ENCODE measurements around the gene SLC18A3. TPM values are rescaled to one million over a fixed set of nuclear protein-coding genes. Genes with fewer than 3 reads are reported as not detected.

Gene SLC18A3
- total RNA-seq, 2 experiments from 2014 or later: not detected

DNA sequence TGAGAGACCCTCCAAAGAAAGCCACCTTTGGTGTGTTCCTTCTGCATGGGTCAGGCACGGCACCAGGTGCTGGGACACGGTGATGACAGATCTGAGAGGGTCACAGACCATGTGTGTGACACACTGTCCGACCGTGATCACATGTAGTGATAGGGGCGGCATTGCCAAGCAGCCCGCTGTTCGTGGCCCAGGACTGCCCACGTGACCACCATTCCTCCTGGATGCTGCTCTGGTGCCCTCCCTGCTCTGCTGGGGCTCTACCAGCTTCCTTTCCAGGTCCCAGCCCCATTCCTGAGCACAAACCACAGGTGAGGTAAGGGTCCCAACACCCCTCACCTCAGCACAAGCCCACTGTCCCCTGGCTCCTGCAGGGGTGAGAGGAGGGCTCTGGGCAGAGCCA is 10.1 kb upstream of the SLC18A3 start:
- Mint-ChIP-seq H3K9me3 (no peaks in the 10 kb centered on the region), H3K4me1 (ENCODE audit: low read depth) (no peaks in the 10 kb centered on the region), H3K27me3 (peaks cover 68% of the 10 kb centered on the region), H3K27ac (no peak overlapping the region), H3K4me3 (no peak overlapping the region), H3K36me3 (ENCODE audit: low read depth) (no peaks in the 10 kb centered on the region)
- Histone ChIP-seq H3K36me3 (ENCODE audit: insufficient read depth, low read length) (no peaks in the 10 kb centered on the region), H3K9me3 (ENCODE audit: control insufficient read depth in 1 of 2, insufficient read depth in 1 of 2, low read length in 2 of 2) (no peaks in the 10 kb centered on the region), H3K4me3 (ENCODE audit: low read length) (no peak overlapping the region), H3K27me3 (ENCODE audit: control insufficient read depth in 1 of 2, insufficient read depth in 2 of 2, low read length in 2 of 2) (peaks cover 11 to 17% of the 10 kb centered on the region in 2 experiments), H3K4me1 (ENCODE audit: insufficient read depth, low read length) (no peaks in the 10 kb centered on the region), H3K27ac (ENCODE audit: low read depth in 1 of 2, low read length in 2 of 2) (no peak overlapping the region)
- ATAC-seq (ENCODE audit: poor library complexity): no peak
- no peak for TF ChIP-seq CTCF (IDR thresholded peaks at IDR 0.05)
- ChIA-PET POLR2A (no interaction called here), CTCF (no interaction called here)
- intact Hi-C loops (cut with DNase I, micrococcal nuclease): no loop called here
- DNase-seq: peak in 1 of 14 experiments; percentile 6

DNA sequence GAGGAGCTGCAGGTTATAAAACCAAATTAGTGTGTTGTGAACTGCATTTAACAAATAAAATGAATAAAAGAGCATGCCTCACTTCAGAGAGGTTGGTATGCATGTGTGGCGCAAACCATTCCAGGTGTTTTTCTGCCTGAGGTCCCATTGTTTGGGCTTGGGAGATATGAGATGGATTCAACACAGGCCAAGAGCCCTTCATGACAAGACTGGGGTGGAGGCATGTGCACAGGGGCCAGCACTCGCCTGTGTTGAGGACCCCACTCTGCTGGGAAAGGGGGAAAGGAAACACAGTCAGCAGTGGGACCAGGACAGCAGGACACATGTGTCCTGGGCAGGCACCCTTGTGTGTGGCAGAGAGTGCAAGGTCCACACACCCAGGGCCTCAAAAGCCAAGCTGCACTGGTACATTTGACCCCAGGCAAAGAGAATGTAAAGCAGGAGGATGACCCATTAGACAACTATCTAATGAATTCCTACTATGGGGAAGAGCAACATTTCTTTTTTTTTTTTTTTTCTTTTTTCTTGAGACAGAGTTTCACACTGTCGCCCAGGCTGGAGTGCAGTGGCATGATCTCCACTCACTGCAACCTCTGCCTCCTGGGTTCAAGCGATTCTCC is 9.2 kb upstream of the SLC18A3 start:
- DNase-seq: peak in 1 of 14 experiments; percentile 5
- Histone ChIP-seq H3K27ac (ENCODE audit: low read depth in 1 of 2, low read length in 2 of 2) (no peak overlapping the region), H3K36me3 (ENCODE audit: insufficient read depth, low read length) (no peaks in the 10 kb centered on the region), H3K4me1 (ENCODE audit: insufficient read depth, low read length) (no peaks in the 10 kb centered on the region), H3K4me3 (ENCODE audit: low read length) (no peak overlapping the region), H3K27me3 (ENCODE audit: control insufficient read depth in 1 of 2, insufficient read depth in 2 of 2, low read length in 2 of 2) (peaks cover 16 to 19% of the 10 kb centered on the region in 2 experiments), H3K9me3 (ENCODE audit: control insufficient read depth in 1 of 2, insufficient read depth in 1 of 2, low read length in 2 of 2) (peaks cover 0 to 5% of the 10 kb centered on the region in 2 experiments)
- ChIA-PET CTCF (no interaction called here), POLR2A (no interaction called here)
- TF ChIP-seq CTCF (IDR thresholded peaks at IDR 0.05): no peak
- H3K4me1 Mint-ChIP-seq (ENCODE audit: low read depth): no peaks in the 10 kb centered on the region
- H3K4me3 Mint-ChIP-seq: no peak overlapping the region
- H3K27ac Mint-ChIP-seq: no peak overlapping the region
- ATAC-seq (ENCODE audit: poor library complexity): no peak
- peaks cover 76% of the 10 kb centered on the region for H3K27me3 Mint-ChIP-seq
- H3K9me3 Mint-ChIP-seq: no peaks in the 10 kb centered on the region
- intact Hi-C loops (cut with DNase I, micrococcal nuclease): no loop called here
- no peaks in the 10 kb centered on the region for H3K36me3 Mint-ChIP-seq (ENCODE audit: low read depth)

DNA sequence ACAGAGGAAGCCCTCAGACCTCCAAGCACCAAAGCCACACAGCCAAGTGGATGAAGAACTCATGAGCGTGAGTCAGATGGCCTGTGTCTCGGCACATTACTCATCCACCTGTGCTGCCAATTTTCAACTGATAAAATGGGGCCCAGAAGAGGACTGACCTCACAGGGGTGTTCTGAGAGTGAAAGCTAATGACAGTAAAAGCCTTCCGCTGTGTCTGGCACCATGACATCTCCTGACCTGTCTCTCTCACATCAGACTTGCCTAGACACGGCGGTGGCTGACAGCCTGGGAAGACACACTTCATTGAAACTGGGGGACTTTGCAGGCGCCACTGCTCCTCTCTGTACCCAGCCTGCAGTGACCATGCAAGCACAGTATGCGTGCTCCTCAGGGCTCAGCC is 8.3 kb upstream of the SLC18A3 start:
- Mint-ChIP-seq H3K27me3 (peaks cover 85% of the 10 kb centered on the region), H3K4me1 (ENCODE audit: low read depth) (peaks cover 3% of the 10 kb centered on the region), H3K9me3 (no peaks in the 10 kb centered on the region), H3K27ac (no peak overlapping the region), H3K4me3 (no peak overlapping the region), H3K36me3 (ENCODE audit: low read depth) (no peaks in the 10 kb centered on the region)
- Histone ChIP-seq H3K36me3 (ENCODE audit: insufficient read depth, low read length) (no peaks in the 10 kb centered on the region), H3K4me3 (ENCODE audit: low read length) (no peak overlapping the region), H3K4me1 (ENCODE audit: insufficient read depth, low read length) (no peaks in the 10 kb centered on the region), H3K9me3 (ENCODE audit: control insufficient read depth in 1 of 2, insufficient read depth in 1 of 2, low read length in 2 of 2) (peaks cover 0 to 11% of the 10 kb centered on the region in 2 experiments), H3K27me3 (ENCODE audit: control insufficient read depth in 1 of 2, insufficient read depth in 2 of 2, low read length in 2 of 2) (peaks cover 16 to 20% of the 10 kb centered on the region in 2 experiments), H3K27ac (ENCODE audit: low read depth in 1 of 2, low read length in 2 of 2) (no peak overlapping the region)
- TF ChIP-seq CTCF (IDR thresholded peaks at IDR 0.05): no peak
- DNase-seq (peak in 1 of 14 experiments; percentile 7), ATAC-seq (ENCODE audit: poor library complexity) (no peak)
- CTCF ChIA-PET: no interaction called here
- POLR2A ChIA-PET: no interaction called here
- intact Hi-C loops (cut with DNase I, micrococcal nuclease): no loop called here
